Stomach (tissue), 9 donors: Measurements from ENCODE around the gene APH1B. TPM values are rescaled to one million over a fixed set of nuclear protein-coding genes. Genes with fewer than 3 reads are reported as not detected.

ENCODE experiments used
- DNase-seq, 2 donors: peaks; one replicate each; pipeline versions ENCODE4 v3.0.0 to v3.0.0-alpha.2; 2013 to 2019
- H3K27ac ChIP-seq, 5 donors: fragments of 200-600 bp in 4 of 5; sonication (generic) in 4 of 5; one replicate each; pipeline ENCODE4 v1.5.1; 2013 to 2019; ENCODE audit warnings: mild to moderate bottlenecking in 1 of 5, moderate library complexity in 1 of 5
- H3K27me3 ChIP-seq, 3 donors: fragments of 200-600 bp; sonication (generic); one replicate each; pipeline ENCODE4 v1.5.1; 2017 to 2019; ENCODE audit warnings: mixed run types in 1 of 3
- H3K36me3 ChIP-seq, 4 donors: fragments of 200-600 bp; sonication (generic); 1 replicate in 3 of 4; 2 replicates in 1 of 4; pipeline ENCODE4 v1.5.1; 2016 to 2019
- H3K4me1 ChIP-seq, 4 donors: fragments of 200-600 bp; sonication (generic); one replicate each; pipeline ENCODE4 v1.5.1; 2016 to 2019
- H3K4me3 ChIP-seq, 4 donors: fragments of 200-600 bp; sonication (generic) in 3 of 4; one replicate each; pipeline ENCODE4 v1.5.1; 2016 to 2019; ENCODE audit warnings: mild to moderate bottlenecking in 1 of 4
- H3K9me3 ChIP-seq, 4 donors: fragments of 200-600 bp; sonication (generic); one replicate each; pipeline ENCODE4 v1.5.1; 2016 to 2019
- CTCF ChIP-seq, 7 experiments: fragments of 450-650 bp in 4 of 7; fragments of 200-600 bp in 3 of 7; sonication (generic) in 3 of 7; IDR thresholded peaks; one replicate each; pipeline ENCODE4 v1.5.1; 2016 to 2019; ENCODE audit warnings: antibody characterized with exemption in 7 of 7, control low read depth in 2 of 7, mild to moderate bottlenecking in 1 of 7
- EP300 ChIP-seq: sonication (generic); formaldehyde crosslinking; IDR thresholded peaks from one replicate; pipeline ENCODE4 v1.6.1; 2017; ENCODE audit warnings: antibody characterized with exemption
- POLR2A ChIP-seq, 4 donors: fragments of 450-650 bp; IDR thresholded peaks; one replicate each; pipeline ENCODE4 v1.6.1; 2016; ENCODE audit warnings: antibody characterized with exemption in 4 of 4, control low read depth in 2 of 4, mild to moderate bottlenecking in 1 of 4, moderate library complexity in 1 of 4
- POLR2AphosphoS5 ChIP-seq, 3 donors: sonication (generic); formaldehyde crosslinking; IDR thresholded peaks; one replicate each; pipeline ENCODE4 v1.6.1; 2016; ENCODE audit warnings: antibody characterized with exemption in 3 of 3
- WGBS, 5 donors: extraction: QIAGEN DNeasy Blood & Tissue Kit in 3 of 5; methylation state at CpG; one replicate each; pipeline versions ENCODE4 v1.1.5 to v1.1.7; 2013 to 2018; 5-methylcytosine and 5-hydroxymethylcytosine counted together
- intact Hi-C: fragments of 100-400 bp; cut with DNase I; formaldehyde crosslinking; loops from one replicate; pipeline ENCODE4 v1.15.1; 2023; ENCODE audit warnings: low total_unique reads
- polyA plus RNA-seq, 3 donors: library from polyadenylated mRNA; stranded (reverse); fragments of 200-250 nt; gene quantifications; one replicate each; pipeline ENCODE4 v1.2.3, GENCODE V29; 2013
- total RNA-seq, 5 donors: library from RNA; depleted of rRNA; stranded (reverse); fragments of >200 nt; gene quantifications; one replicate each; pipeline versions ENCODE4 v1.1.0 to v1.2.3, GENCODE V29; 2014 to 2016
- donor health status: healthy with polysubstance abuse.
- donor health status: Bipolar disorder and iron deficiency.
- donor health status: healthy.

The APH1B gene
- total and polyA plus RNA-seq, 8 donors = 0.45 to 23.5 (median 3.3) TPM

- Histone ChIP-seq H3K4me3 (no peak overlapping the region), H3K27ac (no peak overlapping the region), H3K9me3 (no peaks in the 10 kb centered on the region), H3K4me1 (peaks cover 0 to 13% (median 10%) of the 10 kb centered on the region in 4 donors), H3K36me3 (no peaks in the 10 kb centered on the region), H3K27me3 (peaks cover 0 to under 1% (median 0%) of the 10 kb centered on the region in 3 donors)
- DNase-seq = no peak
- no peak for TF ChIP-seq POLR2A (IDR thresholded peaks at IDR 0.05)
- no peak for TF ChIP-seq EP300
- no peak for TF ChIP-seq POLR2AphosphoS5 (IDR thresholded peaks at IDR 0.05)
- no peak for TF ChIP-seq CTCF (IDR thresholded peaks at IDR 0.05)
- WGBS, 5 donors = 85 to 91% (median 87%) methylated on average over 12 to 14 of the region's 14 CpGs; no CpG with 5 or more reads in 1 of the 5 donors
- intact Hi-C loops = no loop called here
Measured at GRCh38 chr15:63345391-63345752, 68.0 kb downstream of the APH1B start.

- peaks cover 0 to 13% (median 10%) of the 10 kb centered on the region in 4 donors for H3K4me1 ChIP-seq
- no peak for TF ChIP-seq POLR2AphosphoS5 (IDR thresholded peaks at IDR 0.05)
- no peak for TF ChIP-seq POLR2A (IDR thresholded peaks at IDR 0.05)
- no peak for TF ChIP-seq CTCF (IDR thresholded peaks at IDR 0.05)
- TF ChIP-seq EP300 = no peak
- no peaks in the 10 kb centered on the region for H3K27me3 ChIP-seq
- intact Hi-C loops = no loop called here
- WGBS, 5 donors = 68 to 77% (median 68%) methylated on average over 6 of the region's 6 CpGs
- H3K27ac ChIP-seq = no peak overlapping the region
- no peaks in the 10 kb centered on the region for H3K36me3 ChIP-seq
- DNase-seq = peak in 1 of 2 donors; percentile 60
- no peak overlapping the region for H3K4me3 ChIP-seq
- no peaks in the 10 kb centered on the region for H3K9me3 ChIP-seq
Measured at GRCh38 chr15:63347074-63347857, 69.9 kb downstream of the APH1B start.

GRCh38 chr15:63348392-63348791 is 71.0 kb downstream of the APH1B start:
- Histone ChIP-seq H3K4me1 (peaks cover 0 to 13% (median 10%) of the 10 kb centered on the region in 4 donors), H3K27ac (peak overlapping the region in 2 of 5 donors; percentile 50 to 54)
- TF ChIP-seq CTCF (IDR thresholded peaks at IDR 0.05) = no peak
- no peak for TF ChIP-seq POLR2A (IDR thresholded peaks at IDR 0.05)
- TF ChIP-seq POLR2AphosphoS5 (IDR thresholded peaks at IDR 0.05) = peak in 1 of 3 donors; percentile 62

GRCh38 chr15:63349156-63349555 is 71.8 kb downstream of the APH1B start:
- no peaks in the 10 kb centered on the region for H3K36me3 ChIP-seq

More at GRCh38 chr15:63348392-63348791, 71.0 kb downstream of the APH1B start:
- Histone ChIP-seq H3K4me3 (no peak overlapping the region), H3K36me3 (no peaks in the 10 kb centered on the region), H3K9me3 (no peaks in the 10 kb centered on the region), H3K27me3 (no peaks in the 10 kb centered on the region)
- peak; percentile 77 to 84 for DNase-seq
- 38 to 52% (median 42%) methylated on average over 7 of the region's 7 CpGs for WGBS, 5 donors
- intact Hi-C loops = no loop called here

More at GRCh38 chr15:63349156-63349555, 71.8 kb downstream of the APH1B start:
- peaks cover 0 to 13% (median 10%) of the 10 kb centered on the region in 4 donors for H3K4me1 ChIP-seq
- TF ChIP-seq POLR2A (IDR thresholded peaks at IDR 0.05) = no peak
- no peak for TF ChIP-seq EP300
- no peak for TF ChIP-seq CTCF (IDR thresholded peaks at IDR 0.05)
- no peak for TF ChIP-seq POLR2AphosphoS5 (IDR thresholded peaks at IDR 0.05)
- 85 to 95% (median 87%) methylated on average over 5 to 6 of the region's 6 CpGs for WGBS, 5 donors
- H3K9me3 ChIP-seq = no peaks in the 10 kb centered on the region
- intact Hi-C loops = no loop called here
- H3K27me3 ChIP-seq = no peaks in the 10 kb centered on the region
- H3K4me3 ChIP-seq = no peak overlapping the region
- no peak for DNase-seq
- H3K27ac ChIP-seq = peak overlapping the region in 1 of 5 donors; percentile 50
